HL-60/S4 treated with retinoic acid at 250 ng/mL for 4 days and 3 days (cell line): ENCODE results near the gene FRMD8.

ENCODE experiments used
- in situ Hi-C: fragments of 300-500 bp; cut with MboI; formaldehyde crosslinking; loops from 2 replicates; pipeline ENCODE4 v1.7.0; 2022; ENCODE audit warnings: low sequenced_read_pairs

FRMD8 gene

DNA sequence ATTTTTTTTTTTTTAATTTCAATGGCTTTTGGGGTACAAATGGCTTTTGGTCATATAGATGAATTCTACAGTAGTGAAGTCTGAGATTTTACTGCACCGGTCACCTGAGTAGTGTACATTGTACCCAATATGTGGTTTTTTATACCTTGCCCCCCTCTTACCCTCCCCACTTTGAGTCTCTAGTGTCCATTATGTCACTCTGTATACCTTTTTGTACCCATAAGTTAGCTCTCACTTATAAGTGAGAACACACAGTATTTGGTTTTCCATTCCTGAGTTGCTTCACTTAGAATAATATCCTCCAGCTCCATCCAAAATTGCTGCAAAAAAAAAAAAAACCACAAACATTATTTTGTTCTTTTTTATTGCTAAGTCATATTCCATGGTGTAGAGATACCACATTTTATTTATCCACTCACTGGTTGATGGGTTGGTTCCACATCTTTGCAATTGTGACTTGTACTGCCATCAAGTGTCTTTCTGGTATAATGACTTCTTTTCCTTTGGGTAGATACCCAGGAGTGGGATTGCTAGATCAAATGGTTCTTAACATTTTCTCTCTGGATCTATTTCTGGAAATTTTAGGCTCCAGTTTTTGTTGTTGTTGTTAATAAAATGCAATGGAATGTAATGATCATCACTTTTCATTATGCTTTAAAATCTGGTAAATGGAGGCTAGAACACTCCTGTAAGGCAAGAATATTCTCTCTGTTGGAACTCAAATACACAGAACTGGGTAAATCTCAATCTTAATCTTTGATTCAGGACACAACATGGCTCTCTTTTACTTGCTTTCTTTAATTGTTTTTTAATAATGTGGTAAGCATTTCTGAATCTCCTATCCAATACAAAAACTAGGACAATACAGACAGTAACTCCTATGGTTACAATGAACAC lies 46.5 kb downstream of the FRMD8 start:
- in situ Hi-C loops, result no loop called here

DNA sequence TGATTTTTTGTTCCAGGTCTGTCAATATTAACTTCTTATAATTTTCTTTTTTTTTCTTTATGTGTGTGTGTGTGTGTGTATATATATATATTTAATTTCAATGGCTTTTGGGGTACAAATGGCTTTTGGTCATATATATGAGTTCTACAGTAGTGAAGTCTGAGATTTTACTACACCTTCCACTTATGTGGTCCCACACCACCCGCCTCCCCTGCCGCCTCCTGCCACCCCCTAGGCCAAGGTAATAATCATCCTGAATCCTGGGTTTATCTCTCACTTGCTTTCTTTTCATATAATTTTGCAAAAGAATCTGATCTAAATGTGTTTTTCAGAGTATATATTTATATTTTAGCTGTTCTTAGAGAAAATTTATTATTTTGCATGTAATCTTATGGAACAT lies 47.2 kb downstream of the FRMD8 start:
- in situ Hi-C loops, result no loop called here

DNA sequence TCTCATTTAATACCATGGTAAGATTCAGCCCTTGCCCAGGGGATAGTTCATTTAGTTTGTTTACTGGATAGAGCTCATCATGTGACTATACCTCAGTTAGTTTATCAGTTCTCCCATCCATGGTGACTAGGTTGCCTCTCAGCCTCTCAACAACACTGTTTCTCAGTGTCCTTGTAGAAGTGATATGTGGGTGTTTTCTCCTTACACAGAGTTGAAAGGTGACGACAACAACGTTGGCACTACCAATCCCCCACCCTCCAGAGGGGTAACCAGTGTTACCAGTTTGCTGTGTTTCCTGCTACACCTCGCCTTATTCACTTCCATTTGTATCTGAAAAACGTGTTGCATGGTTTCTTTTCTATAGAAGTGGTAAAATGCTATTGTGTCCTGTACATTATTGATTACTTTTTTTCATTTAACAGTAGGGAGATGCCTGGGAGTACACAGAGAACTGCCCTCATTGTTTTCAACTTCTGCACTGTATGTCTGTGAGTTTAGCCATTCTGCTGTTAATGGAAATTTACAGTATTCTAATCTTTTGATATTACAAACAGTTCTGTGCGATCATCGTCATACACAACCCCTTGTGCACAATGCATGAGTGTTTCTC lies 47.7 kb downstream of the FRMD8 start:
- in situ Hi-C loops, result no loop called here

DNA sequence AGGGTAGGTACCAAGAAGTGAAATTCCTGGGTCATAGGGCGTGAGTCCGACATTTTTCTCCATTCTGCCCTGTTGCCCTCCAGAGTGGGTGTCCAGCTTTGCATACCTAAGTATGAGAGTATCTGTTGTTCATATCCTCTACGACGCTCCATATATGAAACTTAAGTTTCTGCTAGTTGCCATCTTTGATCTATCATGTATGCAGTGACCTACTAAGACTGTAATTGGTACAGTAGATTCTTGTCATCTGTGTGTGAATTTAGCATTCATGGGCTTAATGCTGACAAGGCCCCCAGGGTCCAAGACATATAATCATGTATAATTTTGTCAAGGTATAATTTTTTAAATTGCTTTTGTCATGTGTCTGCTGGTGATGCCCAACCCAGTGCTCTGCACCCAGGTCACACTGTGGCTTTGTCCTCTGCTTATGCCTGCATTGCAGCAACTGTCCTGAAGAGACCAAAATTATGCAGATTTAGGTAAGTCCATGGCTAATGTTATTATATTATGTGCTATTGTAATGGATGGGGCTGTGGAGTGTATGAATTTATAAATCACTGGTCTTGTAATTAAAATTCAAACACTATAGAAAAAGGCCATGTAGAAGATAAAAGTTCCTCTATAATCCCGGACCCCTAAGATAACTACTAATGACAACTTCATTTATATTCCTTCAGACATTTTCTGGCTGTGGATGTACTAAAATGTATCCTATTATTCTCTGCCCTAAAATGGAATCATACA lies 48.4 kb downstream of the FRMD8 start:
- in situ Hi-C loops, result no loop called here

DNA sequence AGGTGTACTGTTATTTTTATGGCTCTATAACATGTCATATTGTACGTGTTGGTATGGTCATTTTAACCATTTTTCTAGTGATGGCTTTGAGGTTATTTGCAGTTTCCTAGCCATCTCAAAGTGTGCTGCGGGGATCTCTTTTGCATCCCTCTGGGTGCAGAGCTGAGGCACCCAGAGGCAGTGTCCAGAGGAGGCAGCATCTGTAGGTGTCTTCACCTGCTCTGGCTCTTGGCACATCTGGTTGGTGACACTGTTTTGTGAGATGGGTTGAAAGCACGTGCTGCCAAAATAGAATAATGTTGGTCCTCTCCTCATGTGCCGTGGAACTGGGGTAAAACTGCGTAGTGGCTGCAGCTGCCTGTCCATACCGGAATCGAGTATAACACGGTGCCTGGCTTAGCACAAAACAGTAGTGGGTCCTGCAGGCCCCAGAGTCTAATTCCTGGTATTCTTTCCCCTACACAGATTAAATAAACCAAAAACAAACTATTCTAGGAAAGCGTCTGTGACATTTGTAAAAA lies 49.0 kb downstream of the FRMD8 start:
- in situ Hi-C loops, result no loop called here

DNA sequence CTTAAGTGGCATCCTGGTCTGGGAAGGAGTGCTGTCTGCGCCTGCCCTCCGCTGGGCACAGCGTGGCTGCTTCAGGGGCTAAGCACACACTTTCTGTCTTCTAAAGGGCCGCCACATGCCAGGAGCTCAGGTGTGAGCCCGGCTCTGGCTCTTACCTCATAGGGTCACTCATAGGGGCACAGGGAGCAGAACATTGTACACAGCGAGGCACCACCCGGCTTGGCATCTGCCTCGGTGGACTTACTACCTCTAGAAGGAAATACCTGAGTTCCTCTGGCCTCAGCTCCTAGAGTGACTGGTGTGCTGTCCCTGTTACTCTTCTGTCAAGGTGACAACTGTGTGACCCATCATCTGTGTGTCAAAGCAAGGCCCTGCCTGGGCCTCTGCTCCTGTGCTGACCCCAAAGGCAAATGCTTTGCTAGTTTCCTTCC lies 49.6 kb downstream of the FRMD8 start:
- in situ Hi-C loops, result no loop called here

DNA sequence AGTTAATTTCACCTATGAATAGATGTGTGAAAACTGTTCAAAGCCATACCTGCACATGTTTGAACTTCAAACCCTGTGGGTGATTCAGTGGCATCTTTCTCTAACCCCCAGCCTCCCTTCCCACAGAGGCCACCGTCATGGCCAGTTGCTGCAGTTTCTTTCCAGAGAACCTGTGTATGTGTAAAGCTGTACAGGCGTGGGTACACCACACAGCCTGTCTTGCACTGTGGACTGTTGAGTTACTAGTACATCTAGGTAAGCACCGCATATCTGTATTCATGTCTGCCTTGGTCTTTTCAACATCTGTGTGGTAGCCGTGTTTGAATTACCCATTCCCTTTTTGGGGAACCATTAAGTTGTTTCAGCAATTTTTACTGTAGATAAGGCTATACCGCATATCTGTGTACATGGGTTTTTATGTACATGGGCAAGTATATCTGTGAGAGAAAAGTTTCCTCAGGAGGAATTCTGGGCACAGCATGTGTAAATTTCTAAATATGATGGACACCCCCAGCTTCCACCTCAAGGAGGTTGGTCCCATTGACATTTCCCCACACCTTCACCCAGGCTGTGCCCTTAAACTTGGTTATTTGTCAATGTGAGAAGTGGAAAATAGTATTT lies 50.1 kb downstream of the FRMD8 start:
- in situ Hi-C loops, result no loop called here

DNA sequence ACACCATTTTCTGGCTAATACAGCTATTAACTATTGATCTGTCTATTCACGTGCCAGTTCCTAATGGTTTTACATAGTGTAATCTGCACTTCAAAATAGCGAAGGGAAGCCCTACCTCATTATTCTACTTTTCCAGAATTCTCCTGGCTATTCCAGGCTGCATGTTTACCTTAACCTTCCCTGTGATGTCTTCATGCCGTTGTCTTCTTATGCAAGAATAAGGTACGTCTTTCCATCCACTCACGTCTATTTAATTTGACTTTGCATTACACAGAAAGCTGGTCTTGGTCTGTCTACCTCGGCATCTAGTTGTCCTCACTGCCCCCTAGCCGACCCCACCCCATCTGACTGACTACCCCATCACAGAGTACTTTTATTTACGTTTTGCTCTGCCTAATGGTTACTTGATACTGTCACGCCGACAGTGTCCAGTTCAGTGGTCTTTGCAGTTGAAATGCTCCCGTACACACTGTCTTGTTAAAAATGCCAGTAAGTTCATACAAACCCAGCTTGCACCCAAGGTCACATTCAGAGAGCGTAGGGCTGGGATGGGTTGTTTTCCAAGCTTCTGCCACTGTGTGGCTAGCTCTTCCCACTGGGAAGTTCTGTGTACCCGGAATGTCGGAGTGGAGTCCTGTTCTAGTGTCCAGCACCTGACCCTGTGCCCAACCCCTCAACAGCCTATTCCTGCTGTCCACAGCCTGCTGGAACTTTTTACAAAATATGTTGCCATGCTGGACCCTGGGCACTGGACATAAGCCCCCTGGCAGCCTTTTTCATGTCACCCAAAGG lies 51.2 kb downstream of the FRMD8 start:
- in situ Hi-C loops, result no loop called here

DNA sequence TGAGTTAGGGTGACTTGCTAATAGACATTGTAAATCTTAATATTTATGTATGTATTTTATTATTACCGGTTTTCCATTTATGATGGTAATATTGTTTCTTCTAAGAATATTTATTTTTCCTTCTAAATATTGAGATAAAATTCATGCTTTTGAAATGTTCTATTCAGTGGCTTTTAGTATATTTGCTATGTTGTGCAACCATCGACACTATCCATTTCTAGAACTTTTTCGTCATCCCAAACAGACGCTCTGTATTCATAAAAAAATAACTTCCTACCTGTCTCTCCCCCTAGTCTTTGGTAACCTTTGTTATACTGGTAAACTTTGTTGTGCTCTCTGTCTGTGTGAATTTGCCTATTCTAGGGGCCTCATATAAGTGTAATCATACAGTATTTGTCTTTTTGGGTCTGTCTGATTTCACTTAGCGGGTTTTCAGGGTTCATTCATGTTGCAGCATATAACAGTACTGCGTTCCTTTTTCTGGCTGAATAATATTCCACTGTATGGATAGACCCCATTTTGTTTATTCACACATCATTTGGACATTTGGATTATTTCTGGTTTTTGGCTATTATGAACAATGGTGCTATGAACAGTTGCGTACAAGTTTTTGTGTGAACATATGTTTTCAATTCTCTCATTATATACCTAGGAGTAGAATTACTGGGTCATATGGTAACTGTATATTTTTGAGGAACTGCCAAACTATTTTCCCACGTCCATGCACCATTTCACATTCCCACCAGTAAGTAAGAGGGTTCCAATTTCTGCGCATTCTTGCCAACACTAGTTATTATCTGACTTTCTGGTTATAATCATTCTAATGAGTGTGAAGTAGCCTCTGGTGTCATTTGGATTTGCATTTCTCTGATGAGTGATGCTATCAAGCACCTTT lies 52.1 kb downstream of the FRMD8 start:
- in situ Hi-C loops, result no loop called here

DNA sequence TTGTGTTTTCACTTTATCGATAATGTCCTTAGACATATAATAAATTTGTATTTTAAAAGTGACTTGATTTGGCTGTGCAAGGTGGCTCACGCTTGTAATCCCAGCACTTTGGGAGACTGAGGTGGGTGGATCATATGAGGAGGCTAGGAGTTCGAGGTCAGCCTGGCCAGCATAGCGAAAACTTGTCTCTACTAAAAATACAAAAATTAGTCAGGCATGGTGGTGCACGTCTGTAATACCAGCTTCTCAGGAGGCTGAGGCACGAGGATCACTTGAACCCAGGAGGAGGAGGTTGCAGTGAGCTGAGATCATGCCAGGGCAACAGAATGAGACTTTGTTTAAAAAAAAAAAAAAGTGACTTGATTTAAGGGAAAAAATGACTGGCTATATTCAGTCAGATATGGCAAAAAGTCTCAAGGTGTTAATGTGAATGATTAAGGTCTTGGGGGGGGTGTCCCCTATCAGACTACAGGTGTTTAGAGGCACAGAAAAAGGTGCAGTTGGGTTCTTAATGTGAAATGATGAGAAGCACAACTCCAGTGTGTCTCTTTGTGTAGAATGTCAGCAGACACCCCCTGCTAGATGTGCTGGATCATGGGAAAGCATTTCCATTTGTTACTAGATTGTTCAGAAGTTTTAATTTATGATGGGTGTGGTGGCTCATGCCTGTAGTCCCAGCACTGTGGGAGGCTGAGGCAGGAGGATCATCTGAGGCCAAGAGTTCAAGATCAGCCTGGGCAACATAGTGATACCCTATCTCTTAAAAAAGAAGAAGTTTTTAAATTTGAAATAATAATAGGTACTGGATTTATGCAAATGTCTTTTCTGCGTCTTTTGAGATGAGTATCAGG lies 53.1 kb downstream of the FRMD8 start:
- in situ Hi-C loops, result no loop called here

DNA sequence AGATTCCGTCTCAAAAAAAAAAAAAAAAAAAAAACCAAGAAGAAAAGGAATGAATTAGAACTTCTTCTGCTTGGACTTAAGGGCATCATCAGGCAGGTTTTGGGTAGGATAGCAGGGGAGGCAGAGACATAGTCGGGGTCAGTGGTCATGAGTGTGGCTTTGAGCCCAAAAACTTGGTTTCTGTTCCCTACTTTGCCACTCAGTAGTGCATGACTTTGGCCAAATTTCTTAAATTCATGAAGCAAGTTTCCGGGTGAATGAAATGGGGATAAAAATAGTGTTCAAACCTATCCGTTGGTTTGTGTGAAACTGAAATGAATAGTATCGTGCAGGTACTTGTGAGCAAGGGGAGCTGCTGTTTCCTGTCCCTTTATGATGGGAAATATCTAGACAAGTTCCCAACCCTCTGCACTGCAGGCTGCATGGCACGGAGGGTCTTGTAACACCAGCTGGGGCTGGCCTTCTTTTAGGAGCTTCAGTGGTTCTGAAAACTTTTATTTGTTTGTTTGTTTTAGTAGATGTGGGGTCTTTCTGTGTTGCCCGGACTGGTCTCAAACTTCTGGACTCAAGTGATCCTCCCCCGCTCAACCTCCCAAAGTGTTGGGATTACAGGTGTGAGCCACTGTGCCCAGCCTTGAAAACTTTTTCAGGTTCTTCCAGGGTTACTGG lies 54.5 kb downstream of the FRMD8 start:
- in situ Hi-C loops, result no loop called here

DNA sequence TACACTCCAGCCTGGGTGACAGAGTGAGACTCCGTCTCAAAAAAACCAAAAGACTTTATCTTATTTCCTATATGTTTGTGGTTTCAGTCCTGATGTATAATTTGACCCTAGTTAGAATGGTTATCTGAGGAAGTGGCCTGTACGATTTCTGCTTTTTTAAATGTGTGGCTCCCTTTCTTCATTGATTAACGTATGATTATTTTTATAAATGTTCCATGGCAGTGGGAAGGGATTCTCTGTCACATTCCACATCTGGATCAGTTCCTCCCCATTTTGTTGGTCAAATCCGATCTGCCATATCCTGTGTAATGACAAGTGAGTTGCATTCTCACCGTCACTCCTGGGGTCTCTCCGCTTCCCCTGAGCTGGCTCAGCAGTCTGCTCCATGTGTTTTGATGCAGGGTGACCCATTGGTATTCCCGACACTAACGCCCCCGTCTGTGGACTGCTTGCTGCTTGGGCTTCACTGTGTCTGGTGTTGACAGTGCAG lies 56.5 kb downstream of the FRMD8 start:
- in situ Hi-C loops, result no loop called here

DNA sequence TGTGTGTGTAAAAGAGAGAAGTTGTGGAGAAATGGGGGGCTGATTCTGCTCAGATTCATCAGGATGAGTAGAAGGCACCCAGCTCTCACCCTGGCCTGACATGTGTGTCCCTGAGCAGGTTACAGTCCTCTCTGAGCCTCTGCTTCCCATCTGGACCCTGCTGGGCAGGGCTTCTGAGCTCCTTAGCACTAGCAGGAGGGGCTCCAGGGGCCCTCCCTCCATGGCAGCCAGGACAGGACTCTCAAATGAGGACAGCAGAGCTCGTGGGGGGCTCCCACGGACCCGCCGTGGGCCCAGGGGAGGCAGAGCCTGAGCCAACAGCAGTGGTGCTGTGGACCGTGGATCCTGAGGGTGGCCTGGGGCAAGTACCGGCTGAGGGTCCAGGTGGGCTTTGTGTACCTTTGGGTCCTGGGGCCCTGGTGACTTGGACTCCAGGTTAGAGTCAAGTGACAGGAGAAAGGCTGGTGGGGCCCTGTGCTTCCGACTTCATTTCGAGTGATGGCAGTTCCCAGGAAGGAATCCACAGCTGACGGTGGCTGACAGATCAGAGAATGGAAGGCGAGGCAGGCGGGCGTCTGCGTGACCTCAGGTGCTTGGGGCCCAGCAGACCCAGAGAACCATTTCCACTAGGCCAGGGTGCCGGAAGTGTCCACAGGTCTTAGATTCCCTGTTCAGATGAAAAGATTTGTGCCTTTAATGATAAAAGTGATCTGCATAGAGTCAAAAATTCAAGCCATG lies 58.0 kb downstream of the FRMD8 start:
- in situ Hi-C loops, result no loop called here

DNA sequence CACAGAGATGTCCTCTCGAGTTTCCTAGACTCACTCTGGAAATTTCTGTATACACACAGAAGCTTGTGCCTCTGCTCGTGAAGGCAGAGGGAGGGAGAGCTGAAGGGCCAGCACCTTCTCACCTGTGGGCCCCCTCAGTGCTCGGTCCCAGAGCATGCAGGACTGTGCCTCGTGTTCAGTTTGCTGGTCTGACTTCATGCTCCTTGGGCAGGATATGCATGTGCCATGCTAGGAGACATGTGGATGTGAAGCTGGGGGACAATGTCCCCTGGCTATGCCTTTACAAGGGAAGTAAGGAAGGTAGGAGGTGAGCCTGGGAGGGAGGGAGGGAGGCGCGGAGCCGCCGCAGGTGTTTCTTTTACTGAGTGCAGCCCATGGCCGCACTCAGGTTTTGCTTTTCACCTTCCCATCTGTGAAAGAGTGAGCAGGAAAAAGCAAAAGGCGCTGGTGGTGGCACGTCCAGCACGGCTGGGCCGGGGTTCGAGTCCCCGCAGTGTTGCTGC lies 58.7 kb downstream of the FRMD8 start:
- in situ Hi-C loops, result no loop called here

DNA sequence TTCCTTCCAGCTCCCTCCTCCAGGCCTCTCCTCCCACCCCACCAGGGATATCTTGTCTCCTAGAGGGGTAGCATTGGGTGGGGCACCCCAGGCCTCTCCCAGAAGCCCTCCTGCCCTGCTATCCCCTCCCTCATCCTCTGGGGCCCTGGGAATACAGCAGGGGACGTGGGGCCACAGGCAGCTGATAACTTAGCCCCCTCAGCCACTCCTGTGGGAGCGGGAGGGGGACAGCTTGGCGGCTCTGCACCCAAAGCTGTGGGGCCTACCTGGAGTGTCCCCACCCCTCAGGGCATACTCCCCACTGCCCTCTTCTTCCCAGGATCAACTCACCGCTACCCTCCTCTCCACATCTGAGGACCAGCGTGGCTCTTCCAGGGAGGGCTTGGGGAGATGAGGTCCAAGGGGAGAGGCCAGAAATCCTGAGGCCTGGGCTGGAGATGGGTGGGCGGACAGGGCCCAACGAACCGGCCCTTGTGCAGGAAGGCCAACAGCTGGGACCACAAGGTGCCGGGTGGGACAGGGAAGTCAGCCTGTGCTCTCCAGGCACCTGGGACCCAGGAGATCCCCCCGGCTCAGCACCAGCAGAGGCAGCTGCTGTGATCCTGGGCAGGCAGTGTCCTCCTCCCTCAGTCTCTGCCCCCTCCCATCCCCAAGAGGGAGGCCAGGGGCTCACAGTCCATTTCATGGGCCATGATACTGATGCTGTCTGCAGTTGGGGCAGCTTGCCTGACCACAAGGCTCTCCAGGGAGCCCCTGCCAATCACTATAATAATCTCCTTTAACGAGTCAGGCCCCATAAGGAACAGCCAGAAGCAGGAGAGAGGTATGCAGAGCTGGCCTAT lies 59.4 kb downstream of the FRMD8 start:
- in situ Hi-C loops, result no loop called here
